Heart right ventricle (tissue), 16 donors: ENCODE results near the gene THSD4. TPM values are rescaled to one million over a fixed set of nuclear protein-coding genes. Genes with fewer than 3 reads are reported as not detected.

ENCODE experiments used
- ATAC-seq, 8 donors: fragments of 200-7000 bp; cut with Tn5 transposase; one replicate each; pipeline ENCODE4 v1.9.1; 2020; ENCODE audit warnings: mild to moderate bottlenecking in 8 of 8, moderate library complexity in 8 of 8, moderate number of reproducible peaks in 1 of 8
- DNase-seq, 2 donors: peaks; one replicate each; pipeline ENCODE4 v3.0.0-alpha.2; 2020
- H3K27ac ChIP-seq, 10 donors: fragments of 200-600 bp; sonication (generic) in 2 of 10; one replicate each; pipeline versions ENCODE4 v1.5.0 to v1.8.0; 2020 to 2022; ENCODE audit warnings: mild to moderate bottlenecking in 3 of 10
- H3K27me3 ChIP-seq, 7 donors: fragments of 200-600 bp; one replicate each; pipeline ENCODE4 v1.8.0; 2021 to 2022; ENCODE audit warnings: mild to moderate bottlenecking in 2 of 7
- H3K36me3 ChIP-seq, 9 donors: fragments of 200-600 bp; sonication (generic) in 1 of 9; one replicate each; pipeline versions ENCODE4 v1.5.0 to v1.8.0; 2020 to 2022; ENCODE audit warnings: mild to moderate bottlenecking in 2 of 9
- H3K4me1 ChIP-seq, 9 donors: fragments of 200-600 bp; sonication (generic) in 1 of 9; one replicate each; pipeline versions ENCODE4 v1.5.0 to v1.8.0; 2020 to 2022; ENCODE audit warnings: mild to moderate bottlenecking in 4 of 9
- H3K4me3 ChIP-seq, 10 donors: fragments of 200-600 bp; sonication (generic) in 2 of 10; one replicate each; pipeline versions ENCODE4 v1.5.0 to v1.8.0; 2020 to 2022; ENCODE audit warnings: mild to moderate bottlenecking in 7 of 10, moderate library complexity in 2 of 10
- H3K9me3 ChIP-seq, 11 donors: fragments of 200-600 bp in 10 of 11; sonication (generic) in 2 of 11; one replicate each; pipeline versions ENCODE4 v1.5.0 to v1.8.0; 2013 to 2022; ENCODE audit warnings: mild to moderate bottlenecking in 2 of 11, control low read depth in 1 of 11, moderate library complexity in 1 of 11
- CTCF ChIP-seq, 9 donors: fragments of 200-600 bp; sonication (generic) in 2 of 9; IDR thresholded peaks; one replicate each; pipeline versions ENCODE4 v1.5.0 to v1.8.0; 2021 to 2022; ENCODE audit warnings: antibody characterized with exemption in 9 of 9, mild to moderate bottlenecking in 5 of 9, moderate library complexity in 1 of 9
- WGBS, 2 donors: extraction: QIAGEN DNeasy Blood & Tissue Kit; methylation state at CpG; one replicate each; pipeline ENCODE4 v1.1.7; 2013; ENCODE audit warnings: inconsistent platforms in 1 of 2; 5-methylcytosine and 5-hydroxymethylcytosine counted together
- intact Hi-C, 10 donors: fragments of 100-400 bp; cut with DNase I; formaldehyde crosslinking; loops; one replicate each; pipeline versions ENCODE4 v1.11.1 to v1.14.2; 2022
- polyA plus RNA-seq, 2 donors: library from polyadenylated mRNA; stranded (reverse); fragments of 200-250 nt; gene quantifications; one replicate each; pipeline ENCODE4 v1.2.3, GENCODE V29; 2013
- total RNA-seq, 10 donors: library from RNA; stranded (reverse); fragmentation: NEBNext Ultra II Directional in 3 of 10; extraction: Animal tissue kit (Norgen Biotek cat#: 25700) in 3 of 10; gene quantifications; one replicate each; pipeline versions ENCODE4 v1.2.1 to v1.2.4, GENCODE V29; 2021 to 2023
- donor health status: Arrhythmogenic right ventricular cardiomyopathy.
- donor health status: ischemic (EF 13 %, LVEDD 7.1; RV severe dilation, severe dysfunction).
- donor health status: healthy with polysubstance abuse.
- donor health status: DM: no; HTN: yes; CAD: no.
- donor health status: DM: no; HTN: no; CAD: no.
- donor health status: ischemic (EF 25% LVEDD 6.9; RV normal size, moderate dysfunction).
- donor health status: ischemic (EF 25% LVEDD 5.7; RV mildly dilated, moderate dysfunction).
- donor health status: healthy.
- donor health status: DM: yes; HTN: yes; CAD: no.
- donor health status: Ischemic cardiomyopathy.
- donor health status: ischemic (EF 35%, LVEDD 5.7; RV mildly dilated, moderate dysfunction).
- donor health status: nonischemic (EF 11% LVEDD 7.7; RV severe dilation, severe dysfunction).
- donor health status: DM: yes; HTN: yes; CAD: no.
- donor health status: PGD.
- donor health status: ischemic (EF 29% LVEDD 5.4; RV normal size, mild dysfunction).
- donor health status: nonischemic (EF 23%, LVEDD 6.1; RV moderate dilation, normal function).

Gene THSD4
- total and polyA plus RNA-seq, 12 donors = 20.8 to 212 (median 139) TPM

GRCh38 chr15:71275098-71275497 is 159.8 kb downstream of the THSD4 start:
- WGBS, 2 donors = 52 to 68% methylated on average over 3 of the region's 3 CpGs
- H3K27ac ChIP-seq = peak overlapping the region in 2 of 10 donors; percentile 2 to 21
- DNase-seq (no peak), ATAC-seq (no peak)
- H3K4me3 ChIP-seq = no peak overlapping the region
- TF ChIP-seq CTCF (IDR thresholded peaks at IDR 0.05) = no peak
- H3K9me3 ChIP-seq = peaks cover 0 to 2% (median 0%) of the 10 kb centered on the region in 11 donors
- H3K4me1 ChIP-seq = peaks cover 0 to 49% (median 16%) of the 10 kb centered on the region in 9 donors
- no peaks in the 10 kb centered on the region for H3K27me3 ChIP-seq
- intact Hi-C loops = no loop called here
- H3K36me3 ChIP-seq = no peaks in the 10 kb centered on the region

- 82 to 88% methylated on average over 9 of the region's 9 CpGs for WGBS, 2 donors
- no peaks in the 10 kb centered on the region for H3K9me3 ChIP-seq
- no peak for TF ChIP-seq CTCF (IDR thresholded peaks at IDR 0.05)
- DNase-seq = no peak
- no peak overlapping the region for H3K4me3 ChIP-seq
- no peak overlapping the region for H3K27ac ChIP-seq
- H3K36me3 ChIP-seq = no peaks in the 10 kb centered on the region
- ATAC-seq = no peak
- H3K4me1 ChIP-seq = peaks cover 0 to 49% (median 16%) of the 10 kb centered on the region in 9 donors
- no peaks in the 10 kb centered on the region for H3K27me3 ChIP-seq
- intact Hi-C loops = no loop called here
These were observed 160.5 kb downstream of the THSD4 start for GRCh38 chr15:71275566-71276335.

- intact Hi-C loops = no loop called here
- no peaks in the 10 kb centered on the region for H3K36me3 ChIP-seq
- no peak overlapping the region for H3K27ac ChIP-seq
- DNase-seq (no peak), ATAC-seq (no peak)
- no peak overlapping the region for H3K4me3 ChIP-seq
- H3K4me1 ChIP-seq = peaks cover 0 to 49% (median 16%) of the 10 kb centered on the region in 9 donors
- 98 to 99% methylated on average over 4 of the region's 4 CpGs for WGBS, 2 donors
- no peak for TF ChIP-seq CTCF (IDR thresholded peaks at IDR 0.05)
- no peaks in the 10 kb centered on the region for H3K27me3 ChIP-seq
- H3K9me3 ChIP-seq = no peaks in the 10 kb centered on the region
These were observed 161.0 kb downstream of the THSD4 start for GRCh38 chr15:71276336-71276665.

- WGBS, 2 donors = 38 to 39% methylated on average over 15 of the region's 15 CpGs
- Histone ChIP-seq H3K27me3 (no peaks in the 10 kb centered on the region), H3K36me3 (no peaks in the 10 kb centered on the region), H3K9me3 (no peaks in the 10 kb centered on the region), H3K4me1 (peaks cover 0 to 44% (median 14%) of the 10 kb centered on the region in 9 donors), H3K27ac (peak overlapping the region in 8 of 10 donors; percentile 19 to 70 (median 44)), H3K4me3 (no peak overlapping the region)
- no peak for TF ChIP-seq CTCF (IDR thresholded peaks at IDR 0.05)
- intact Hi-C loops = no loop called here
- ATAC-seq (peak; percentile 36 to 83 (median 61)), DNase-seq (no peak)
These were observed 163.9 kb downstream of the THSD4 start for GRCh38 chr15:71278989-71279756.
